Hematopoietic multipotent progenitor cell (in vitro differentiated cells): ENCODE measurements around the gene STAG2. TPM values are rescaled to one million over a fixed set of nuclear protein-coding genes. Genes with fewer than 3 reads are reported as not detected.
A peak's percentile ranks its signal among the peaks of the same experiment; 100 is the strongest.
"Not testable (repeated sequence)": the region's sequence is repeated elsewhere in the genome, so short reads cannot be mapped to it uniquely, and the experiment has no call there.

Experiments used
- DNase-seq, 3 donors: peaks; one replicate each; pipeline ENCODE4 v3.0.0-alpha.2; 2011 to 2015; ENCODE audit warnings: low read depth in 2 of 3, low spot score in 2 of 3
- total RNA-seq: library from RNA; depleted of rRNA; stranded (reverse); fragments of >200 nt; gene quantifications from one replicate; pipeline ENCODE4 v1.2.3, GENCODE V29; 2012

STAG2 gene
- total RNA-seq, 1 donor: 39.6 TPM

DNA sequence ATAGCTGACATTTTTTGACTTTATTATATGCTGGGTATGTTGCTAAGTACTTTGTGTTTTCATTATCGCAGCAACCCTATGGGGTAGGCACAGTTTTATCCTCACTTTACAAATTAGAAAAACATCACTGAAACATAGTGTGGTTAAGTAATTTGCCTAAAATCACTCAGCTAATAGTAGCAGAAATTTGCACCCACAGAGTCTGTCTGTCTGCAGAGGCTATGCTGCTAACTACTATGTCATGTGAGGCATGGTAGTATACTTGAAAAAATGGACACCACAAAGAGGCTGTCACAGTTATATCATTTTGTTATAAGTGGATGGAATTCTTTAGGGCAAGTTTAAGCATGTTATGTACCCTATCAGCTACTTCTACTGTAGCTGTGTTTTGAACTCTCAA is 69.0 kb downstream of the STAG2 start:
- DNase-seq: no peak

DNA sequence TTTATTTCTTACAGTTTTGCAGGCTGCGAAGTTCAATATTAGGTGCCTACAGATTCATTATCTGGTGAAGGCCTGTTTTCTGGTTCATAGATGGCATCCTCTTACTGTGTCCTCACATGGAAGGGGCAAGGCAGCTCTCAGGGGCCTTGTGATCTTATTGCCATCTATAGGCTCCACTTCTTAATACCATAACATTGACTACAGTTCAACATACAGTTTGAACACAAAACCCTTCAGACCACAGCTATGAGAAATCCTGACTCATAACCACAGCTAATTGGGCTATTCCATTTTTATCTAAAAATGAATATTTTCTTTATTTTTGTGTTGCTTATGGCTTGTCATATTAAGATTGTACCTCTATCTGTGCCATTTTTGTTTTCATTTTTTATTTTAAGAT is 72.3 kb downstream of the STAG2 start:
- DNase-seq: no peak

DNA sequence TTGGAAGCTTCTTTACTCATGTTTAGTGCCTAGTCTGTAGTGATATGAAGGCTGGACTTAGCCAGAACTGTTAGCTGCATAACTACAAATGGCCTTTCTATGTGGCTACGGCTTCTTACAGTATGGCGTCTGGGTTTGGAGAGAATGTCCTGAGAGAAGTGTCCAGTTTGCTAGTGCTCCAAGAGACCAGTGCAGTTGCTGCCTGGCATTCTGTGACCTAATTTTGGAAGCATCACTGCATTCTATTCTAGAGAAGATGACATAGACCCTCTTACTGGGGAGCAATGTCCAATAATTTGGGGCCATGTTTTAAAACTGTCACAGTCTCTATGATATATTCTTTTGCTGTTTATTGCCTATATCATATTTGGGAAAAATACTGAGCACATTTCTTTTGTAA is 74.2 kb downstream of the STAG2 start:
- DNase-seq: no peak

DNA sequence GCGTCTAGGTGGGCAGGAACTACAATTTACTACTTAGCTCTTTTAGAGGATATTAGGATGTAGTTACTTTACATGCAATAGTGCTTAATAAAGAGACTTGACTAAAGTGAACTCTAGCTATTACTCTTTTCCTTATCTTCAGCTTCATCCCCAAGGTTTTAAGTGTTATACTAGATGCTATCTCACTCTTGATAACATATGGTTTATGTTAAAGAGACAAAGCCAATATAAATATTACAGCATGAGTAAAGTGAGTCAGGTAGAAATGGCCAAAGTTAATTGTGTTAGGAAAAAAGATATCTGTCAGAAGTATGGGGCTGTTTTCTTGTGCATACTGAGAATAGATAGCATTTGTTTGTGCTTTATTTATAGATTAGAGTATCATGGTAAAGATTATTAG is 80.5 kb downstream of the STAG2 start:
- no peak for DNase-seq

DNA sequence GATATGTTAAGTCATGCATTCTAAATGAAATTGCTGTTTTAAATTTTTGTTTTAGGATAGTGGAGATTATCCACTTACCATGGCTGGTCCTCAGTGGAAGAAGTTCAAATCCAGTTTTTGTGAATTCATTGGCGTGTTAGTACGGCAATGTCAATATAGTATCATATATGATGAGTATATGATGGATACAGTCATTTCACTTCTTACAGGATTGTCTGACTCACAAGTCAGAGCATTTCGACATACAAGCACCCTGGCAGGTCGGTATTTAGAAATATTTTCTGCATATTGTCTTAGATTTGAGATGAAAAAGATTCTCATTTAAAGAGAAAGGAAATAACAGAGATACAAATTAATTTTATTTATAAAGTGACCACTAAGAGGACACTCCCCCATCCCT is 83.6 kb downstream of the STAG2 start:
- no peak for DNase-seq

DNA sequence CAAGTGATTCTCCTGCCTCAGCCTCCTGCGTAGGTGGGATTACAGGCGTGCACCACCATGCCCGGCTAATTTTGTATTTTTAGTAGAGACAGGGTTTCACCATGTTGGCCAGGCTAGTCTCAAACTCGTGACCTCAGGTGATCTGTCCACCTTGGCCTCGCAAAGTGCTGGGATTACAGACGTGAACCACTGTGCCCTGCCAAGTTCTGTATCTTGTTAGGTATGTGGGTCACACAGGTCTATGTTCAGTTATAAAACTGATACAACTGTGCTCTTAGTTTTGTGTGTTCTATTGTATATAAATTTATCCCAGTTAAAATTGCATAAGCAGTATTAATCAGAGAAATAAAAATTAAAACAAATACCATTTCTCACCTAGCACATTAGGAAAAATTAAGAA is 122.9 kb downstream of the STAG2 start:
- not testable (repeated sequence) for DNase-seq

DNA sequence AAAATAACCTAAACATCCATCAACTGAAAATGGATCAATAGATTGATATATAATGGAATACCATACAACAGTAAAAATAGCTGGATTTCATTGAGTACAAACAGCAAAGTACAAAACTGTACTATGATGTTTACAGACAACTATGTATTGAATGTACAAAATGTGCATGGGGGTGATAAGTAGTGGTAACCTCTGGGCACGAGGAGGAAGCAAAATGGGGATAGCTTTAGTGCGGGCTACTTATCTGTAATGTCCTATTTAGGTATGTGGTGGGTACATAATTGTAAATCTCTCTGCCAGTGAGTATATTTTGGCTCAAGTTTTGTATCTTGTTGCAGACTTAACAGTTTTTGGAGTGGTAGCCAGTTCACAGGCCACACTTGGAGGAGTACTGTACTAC is 123.6 kb downstream of the STAG2 start:
- DNase-seq: no peak

DNA sequence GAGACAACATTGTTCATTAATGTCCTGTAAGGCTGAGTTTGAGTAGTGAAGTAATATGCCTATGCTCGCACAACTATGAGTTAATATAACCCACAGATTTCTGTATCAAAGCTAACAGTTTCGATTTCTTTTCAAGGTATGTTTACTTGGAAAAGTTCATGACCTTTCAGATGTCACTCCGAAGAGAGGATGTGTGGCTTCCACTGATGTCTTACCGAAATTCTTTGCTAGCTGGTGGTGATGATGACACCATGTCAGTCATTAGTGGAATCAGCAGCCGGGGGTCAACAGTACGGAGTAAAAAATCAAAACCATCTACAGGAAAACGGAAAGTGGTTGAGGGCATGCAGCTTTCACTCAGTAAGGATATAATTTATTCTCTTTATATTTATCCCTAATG is 124.9 kb downstream of the STAG2 start:
- peak in 1 of 3 donors; percentile 6 for DNase-seq

DNA sequence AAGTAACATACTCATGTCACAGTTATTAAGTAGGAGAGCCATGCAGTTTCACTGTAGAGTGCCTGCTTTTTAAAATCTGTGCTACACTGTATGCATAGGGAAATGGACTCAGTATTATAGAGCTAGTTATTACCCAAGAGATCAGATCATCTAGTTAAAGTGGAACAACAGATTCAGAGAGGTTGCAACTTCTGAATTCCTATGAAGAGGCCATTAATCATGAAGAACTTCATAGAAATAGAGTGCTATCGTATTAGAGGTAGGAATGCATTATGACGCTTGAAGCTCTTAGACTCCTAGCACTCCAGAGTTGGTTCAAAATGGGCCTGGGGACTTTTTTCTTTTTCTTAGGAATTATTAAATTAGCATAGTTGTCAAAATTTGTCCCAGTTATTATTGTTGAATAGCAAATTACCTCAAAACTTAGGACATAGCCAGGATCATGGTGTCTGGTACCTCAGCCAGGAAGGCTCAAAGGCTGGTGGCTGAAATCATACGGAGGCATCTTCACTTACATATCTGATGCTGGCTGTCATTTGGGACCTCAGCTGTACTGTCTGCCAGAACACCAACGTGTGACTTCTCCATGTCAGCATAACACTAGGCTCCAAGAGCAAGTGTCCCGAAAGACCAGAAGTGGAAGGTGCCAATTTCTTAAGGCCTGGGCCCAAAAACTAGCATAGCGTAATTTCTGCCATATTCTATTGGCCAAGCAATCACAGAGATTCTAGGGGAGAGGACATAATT is 125.7 kb downstream of the STAG2 start:
- no peak for DNase-seq

DNA sequence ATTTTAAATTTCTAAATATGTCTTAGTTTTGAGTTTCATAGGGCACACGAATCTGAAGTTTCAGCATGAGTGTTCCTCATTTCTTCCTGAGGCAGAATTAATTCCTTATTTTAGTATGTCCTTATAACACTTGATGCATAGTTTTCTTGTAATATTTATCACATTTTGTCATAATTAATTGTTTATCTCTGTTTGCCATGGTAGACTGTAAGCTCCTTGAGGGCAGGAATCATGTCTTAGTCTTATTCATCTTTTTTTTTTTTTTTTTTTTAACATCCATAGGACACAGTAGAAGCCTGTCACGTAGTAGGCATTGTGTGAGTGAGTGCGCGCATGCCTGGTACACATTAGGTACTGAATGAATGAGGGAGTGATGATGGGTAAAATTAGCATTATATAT is 131.7 kb downstream of the STAG2 start:
- no peak for DNase-seq

DNA sequence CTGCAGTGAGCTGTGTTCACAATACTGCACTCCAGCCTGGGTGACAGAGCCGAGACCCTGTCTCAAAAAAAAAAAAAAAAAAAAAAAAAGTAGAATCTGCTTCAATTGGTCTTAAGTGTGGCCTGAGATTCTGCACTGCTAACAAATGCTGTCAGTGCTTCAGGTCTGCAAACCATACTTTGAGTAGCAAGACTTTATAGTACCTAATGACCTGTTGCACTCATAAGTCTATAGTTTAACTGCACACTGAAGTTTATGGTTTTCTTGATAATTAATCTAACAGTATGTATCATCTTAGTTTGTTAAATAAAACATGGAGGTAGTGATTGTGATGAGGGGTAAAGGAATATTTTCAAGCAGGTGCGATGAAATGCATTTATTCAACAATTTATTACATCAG is 135.6 kb downstream of the STAG2 start:
- no peak for DNase-seq

DNA sequence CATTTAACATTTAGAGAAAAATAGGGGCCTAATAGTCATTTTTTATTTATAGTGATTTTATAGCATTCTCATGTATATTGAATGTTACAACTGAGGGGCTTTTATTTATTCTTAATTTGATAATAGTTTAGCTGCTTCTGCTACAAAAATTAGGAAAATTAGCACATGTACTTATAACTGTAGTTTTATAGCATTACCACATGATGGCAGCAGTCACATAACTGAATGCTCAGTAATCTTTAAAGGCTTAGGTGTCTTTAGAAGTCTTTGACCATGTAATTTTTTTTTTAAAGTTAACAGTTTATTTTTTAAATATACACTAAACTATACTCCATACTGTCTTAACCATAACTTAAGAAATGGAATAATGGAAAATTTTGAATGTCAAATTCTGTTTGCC is 136.6 kb downstream of the STAG2 start:
- peak in 2 of 3 donors; percentile 20 to 28 for DNase-seq

DNA sequence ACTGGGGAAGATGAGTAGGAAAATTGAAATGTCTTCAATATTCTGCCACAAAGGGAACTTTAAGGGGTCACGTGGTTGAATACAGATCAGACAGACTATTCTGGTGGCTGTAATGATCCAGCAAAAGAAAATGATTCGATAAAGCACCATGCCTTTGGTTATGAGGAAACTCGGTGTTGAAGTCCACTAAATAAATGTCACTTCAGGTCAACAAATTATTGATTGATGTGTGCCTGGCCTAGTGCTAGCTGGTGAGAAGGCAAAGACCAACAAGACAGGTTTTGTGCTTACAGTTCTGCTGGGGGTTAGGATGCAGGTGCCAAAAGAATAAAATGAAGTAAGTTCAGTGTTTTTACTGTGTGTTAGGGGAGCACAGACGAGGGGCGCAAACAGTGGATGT is 142.5 kb downstream of the STAG2 start:
- no peak for DNase-seq

DNA sequence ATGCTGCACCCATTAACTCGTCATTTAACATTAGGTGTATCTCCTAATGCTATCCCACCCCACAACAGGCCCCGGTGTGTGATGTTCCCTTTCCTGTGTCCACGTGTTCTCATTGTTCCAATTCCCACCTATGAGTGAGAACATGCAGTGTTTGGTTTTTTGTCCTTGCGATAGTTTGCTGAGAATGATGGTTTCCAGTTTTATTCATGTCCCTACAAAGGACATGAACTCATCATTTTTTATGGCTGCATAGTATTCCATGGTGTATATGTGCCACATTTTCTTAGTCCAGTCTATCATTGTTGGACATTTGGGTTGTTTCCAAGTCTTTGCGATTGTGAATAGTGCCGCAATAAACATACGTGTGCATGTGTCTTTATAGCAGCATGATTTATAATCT is 143.0 kb downstream of the STAG2 start:
- not testable (repeated sequence) for DNase-seq

DNA sequence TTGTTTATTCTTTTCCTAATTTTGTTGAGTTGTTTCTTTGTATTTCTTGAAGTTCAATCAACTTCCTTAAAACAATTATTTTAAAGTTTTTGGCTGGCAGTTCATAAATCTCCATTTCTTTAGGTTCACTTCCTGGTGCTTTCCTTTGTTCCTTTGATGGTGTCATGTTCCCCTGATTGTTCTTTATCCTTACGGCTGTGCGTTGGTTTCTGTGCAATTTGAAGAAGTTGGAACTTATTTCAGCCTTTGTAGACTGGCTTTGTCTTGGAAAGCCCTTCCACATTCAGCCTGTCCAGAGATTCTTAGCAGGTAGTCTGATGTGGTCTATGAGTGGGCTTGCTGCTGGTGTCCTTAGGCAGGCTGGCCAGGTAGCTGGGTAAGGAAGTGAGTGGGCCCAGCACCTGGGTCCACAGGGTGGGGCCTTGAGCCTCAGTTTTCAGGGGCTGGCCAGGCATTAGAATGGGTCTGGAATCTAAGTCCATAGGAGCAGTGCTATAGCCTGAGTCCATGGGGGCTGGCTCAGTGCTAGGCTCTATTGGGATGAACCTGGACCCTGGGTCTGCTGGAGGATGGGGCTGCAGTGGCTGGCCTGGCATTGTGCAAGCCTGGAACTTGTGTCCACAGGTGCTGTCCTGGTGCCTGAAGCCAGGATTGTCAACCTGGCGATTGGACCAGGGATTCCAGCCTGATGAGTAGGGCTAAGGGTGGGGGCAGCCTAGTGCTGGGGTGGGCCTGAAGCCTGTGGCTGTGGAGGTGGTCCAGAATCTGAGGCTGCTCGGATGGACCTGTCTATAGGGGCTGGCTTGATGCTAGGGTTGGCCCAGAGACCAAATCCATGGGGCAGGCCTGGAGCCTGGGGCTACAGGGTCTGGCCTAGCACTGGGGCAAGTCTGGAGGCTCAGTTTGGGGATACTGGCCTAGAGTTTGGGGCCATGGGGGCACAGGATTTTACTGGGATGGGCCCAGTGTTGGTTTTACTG is 152.4 kb downstream of the STAG2 start:
- DNase-seq: no peak

DNA sequence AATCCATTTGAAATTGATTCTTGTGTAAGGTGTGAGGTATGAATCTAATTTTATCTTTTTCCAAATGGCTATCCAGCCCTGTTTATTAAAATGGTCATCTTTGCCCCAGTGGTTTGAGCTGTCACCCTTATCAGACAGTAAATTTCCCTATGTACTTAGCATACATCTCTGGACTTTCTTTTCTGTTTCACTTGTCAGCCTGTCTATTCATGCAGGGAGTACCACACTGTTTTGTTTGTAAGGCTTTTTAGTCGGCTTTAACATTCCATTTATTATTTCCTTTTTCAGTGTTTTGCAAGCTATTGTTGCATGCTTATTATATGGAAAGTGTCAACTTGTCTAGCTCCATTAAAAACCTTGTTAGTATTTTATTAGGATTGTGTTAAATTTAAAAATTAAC is 155.8 kb downstream of the STAG2 start:
- DNase-seq: no peak

DNA sequence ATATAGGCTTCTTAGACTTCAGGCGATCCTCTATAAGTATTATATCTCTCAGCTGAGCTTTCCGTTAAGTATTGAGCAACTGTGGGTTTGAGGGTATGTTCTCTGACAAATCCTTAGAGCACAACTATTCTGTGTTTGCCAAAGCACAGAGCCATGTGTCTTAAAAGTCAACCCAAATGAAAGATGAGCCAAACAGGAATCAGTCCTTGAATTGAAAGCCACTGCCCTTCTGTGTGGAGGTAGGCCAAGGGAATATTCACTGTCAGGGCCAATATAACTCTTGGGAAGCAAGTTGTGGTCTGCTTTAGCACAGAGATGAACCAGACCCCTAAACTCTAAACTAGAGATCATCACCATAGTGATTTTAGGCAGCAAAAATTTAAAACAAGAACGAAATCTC is 164.0 kb downstream of the STAG2 start:
- DNase-seq: no peak

DNA sequence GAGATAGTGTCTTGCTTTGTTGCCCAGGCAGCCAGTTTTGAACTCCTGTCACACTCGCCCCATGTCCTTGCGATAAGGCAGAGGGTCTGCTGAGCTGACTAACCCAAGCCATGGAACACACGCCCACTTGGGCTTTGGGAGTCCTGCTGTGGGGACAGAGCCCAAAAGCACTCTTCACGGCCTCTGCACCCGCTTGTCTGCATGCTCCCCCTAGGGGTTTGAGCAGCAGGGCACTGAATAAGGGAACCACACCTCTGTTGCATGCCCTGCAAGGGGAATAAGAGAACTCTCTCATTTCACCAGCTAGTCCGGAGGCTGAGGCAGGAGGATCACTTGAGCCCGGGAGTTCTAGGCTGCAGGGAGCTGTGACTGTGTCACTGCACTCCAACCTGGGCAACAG is 166.0 kb downstream of the STAG2 start:
- DNase-seq: no peak

DNA sequence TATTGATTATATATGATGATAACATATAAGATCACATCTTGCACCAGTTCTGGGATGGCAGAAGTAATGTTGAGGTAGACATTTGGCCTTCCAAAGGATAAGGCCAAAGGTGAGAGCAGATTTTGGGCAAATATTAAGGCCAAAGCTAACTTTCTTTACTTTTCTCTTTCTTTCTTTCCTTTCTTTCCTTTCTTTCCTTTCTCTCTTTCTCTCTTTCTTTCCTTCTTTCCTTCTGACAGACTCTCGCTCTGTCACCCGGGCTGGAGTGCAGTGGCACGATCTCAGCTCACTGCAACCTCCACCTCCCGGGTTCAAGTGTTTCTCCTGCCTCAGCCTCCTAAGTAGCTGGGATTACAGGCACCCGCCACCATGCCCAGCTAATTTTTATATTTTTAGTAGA is 170.9 kb downstream of the STAG2 start:
- not testable (repeated sequence) for DNase-seq

DNA sequence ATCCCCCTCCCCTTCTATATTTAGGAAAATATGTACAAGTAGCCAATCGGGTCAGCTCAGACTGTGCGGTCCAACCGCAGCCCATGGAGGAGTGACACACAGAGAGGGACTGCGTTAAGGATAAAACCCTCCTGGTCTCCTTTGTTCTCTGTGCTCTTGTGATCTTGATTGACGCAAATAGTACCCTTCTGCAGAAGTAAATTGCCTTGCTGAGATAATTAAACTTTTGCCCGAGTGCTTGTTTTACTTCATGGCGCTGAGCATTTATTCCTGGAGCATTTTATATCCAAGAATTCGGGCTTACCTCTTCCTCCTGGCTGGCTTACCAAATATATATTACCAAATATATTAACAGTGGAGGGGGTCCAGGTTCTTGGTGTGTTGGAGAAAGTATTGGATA is 184.2 kb downstream of the STAG2 start:
- no peak for DNase-seq

DNA sequence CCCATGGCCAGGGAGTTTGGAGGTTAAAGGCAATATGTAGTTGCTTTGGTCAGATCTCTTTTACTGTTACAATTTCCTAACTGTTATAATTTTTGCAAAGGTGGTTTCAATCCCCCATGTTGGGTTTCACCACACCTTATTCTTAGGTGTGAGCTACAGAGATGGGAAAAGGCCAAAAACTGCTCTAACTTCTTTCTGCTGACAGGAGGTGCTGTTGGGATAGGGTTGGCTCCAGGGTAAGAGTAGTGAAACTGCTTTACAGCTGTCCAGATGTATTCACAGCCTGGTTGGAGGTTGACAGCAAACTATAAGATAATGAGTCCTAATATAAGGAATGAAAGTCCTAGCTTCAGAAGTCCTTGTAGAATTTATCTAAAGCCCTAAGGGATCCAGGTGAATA is 189.7 kb downstream of the STAG2 start:
- DNase-seq: no peak
